ENCODE measurements around the gene LRRC37B.
"Not testable (repeated sequence)": the region's sequence is repeated elsewhere in the genome, so short reads cannot be mapped to it uniquely, and the experiment has no call there.

Gene LRRC37B

DNA sequence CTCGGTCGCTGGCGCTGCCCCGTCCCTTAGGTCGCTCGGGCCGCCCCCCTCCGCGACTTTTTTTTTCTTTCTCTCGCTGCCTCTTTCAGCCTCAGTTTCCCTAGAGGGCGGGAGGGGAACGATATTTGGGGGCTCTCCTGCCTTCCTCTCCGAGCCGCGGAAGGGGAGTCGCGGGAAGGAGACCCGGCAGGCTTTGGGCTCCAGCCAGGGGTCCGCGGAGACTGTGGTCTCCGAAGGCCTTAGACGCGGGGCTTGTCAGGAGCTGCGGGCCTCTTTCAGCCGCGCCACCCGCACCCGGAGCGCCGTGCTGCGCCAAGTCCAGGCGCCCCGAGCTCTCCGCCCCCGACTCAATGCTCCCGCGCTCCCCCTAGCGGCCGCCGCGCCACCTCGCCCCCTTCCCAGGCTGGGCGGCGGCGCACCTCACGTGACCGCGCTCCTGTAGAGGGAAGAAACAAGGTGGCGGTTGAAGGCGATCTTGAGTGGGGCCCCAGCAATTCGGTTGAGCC, at the start of gene LRRC37B:
TSS of gene LRRC37B (plus strand) at position 427 of the 506 bp plus-strand sequence. CDS start 14,010 bp downstream, outside the sequence.
- peak; percentile 64 for DNase-seq

- not testable (repeated sequence) for DNase-seq
Measured at GRCh38 chr17:31964131-31964530, 43.1 kb upstream of the LRRC37B start.

GRCh38 chr17:31967648-31968047, 39.5 kb upstream of the LRRC37B start:
- no peak for DNase-seq

- DNase-seq: not testable (repeated sequence)
Measured at GRCh38 chr17:31970416-31970815, 36.8 kb upstream of the LRRC37B start.

DNA sequence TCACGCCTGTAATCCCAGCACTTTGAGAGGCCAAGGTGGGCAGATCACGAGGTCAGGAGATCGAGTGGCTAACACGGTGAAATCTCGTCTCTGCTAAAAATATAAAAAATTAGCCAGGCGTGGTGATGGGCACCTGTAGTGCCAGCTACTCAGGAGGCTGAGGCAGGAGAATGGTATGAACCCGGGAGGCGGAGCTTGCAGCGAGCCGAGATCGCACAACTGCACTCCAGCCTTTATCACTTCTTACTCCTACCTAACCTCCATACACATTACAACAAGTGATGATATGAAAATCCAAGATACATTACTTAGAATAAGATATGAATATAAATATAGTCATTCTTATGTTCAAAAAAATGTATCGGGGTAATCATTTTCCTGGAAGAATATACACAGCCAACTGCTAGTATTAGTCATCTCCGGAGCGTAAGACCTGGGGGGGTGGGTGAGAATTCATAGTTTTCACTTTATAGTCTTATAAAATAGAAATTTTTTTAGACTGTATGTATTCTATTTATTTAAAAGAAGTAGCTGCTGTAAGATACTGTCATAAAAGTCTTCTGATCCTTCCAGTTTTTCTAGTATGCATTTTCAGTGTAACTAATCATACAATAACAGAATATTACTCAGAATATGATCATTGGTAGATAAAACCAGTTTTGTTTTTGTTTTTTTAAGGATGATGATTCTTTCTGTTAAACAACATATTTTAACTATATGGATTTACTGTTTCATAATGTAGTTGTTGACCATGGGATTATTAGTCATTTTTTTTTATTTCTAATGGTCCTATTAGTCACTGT, 32.7 kb upstream of the LRRC37B start:
- DNase-seq: not testable (repeated sequence)

- not testable (repeated sequence) for DNase-seq
Measured at GRCh38 chr17:31975391-31975790, 31.8 kb upstream of the LRRC37B start.

DNA sequence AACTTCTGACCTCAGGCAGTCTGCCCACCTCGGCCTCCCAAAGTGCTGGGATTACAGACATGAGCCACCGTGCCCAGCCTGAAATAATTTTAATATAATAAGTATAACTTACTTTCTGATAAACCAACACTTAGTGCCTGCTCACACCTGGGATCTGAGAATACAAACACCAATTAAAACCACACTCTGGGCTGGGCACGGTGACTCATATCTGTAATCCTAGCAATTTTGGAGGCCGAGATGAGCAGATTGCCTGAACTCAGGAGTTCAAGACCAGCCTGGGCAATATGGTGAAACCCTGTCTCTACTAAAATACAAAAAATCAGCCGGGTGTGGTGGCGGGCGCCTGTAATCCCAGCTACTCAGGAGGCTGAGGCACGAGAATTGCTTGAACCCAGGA, 15.4 kb upstream of the LRRC37B start:
- not testable (repeated sequence) for DNase-seq

- DNase-seq: no peak
Measured at GRCh38 chr17:31997005-31997404, 10.2 kb upstream of the LRRC37B start.

GRCh38 chr17:32007463-32008298, 498 bp downstream of the LRRC37B start:
- DNase-seq: peak; percentile 53

- DNase-seq: no peak
Measured at GRCh38 chr17:32009262-32009542, 2.0 kb downstream of the LRRC37B start.

- no peak for DNase-seq
Measured at GRCh38 chr17:32010114-32010513, 2.9 kb downstream of the LRRC37B start.

GRCh38 chr17:32015245-32016013, 8.2 kb downstream of the LRRC37B start:
- no peak for DNase-seq

DNA sequence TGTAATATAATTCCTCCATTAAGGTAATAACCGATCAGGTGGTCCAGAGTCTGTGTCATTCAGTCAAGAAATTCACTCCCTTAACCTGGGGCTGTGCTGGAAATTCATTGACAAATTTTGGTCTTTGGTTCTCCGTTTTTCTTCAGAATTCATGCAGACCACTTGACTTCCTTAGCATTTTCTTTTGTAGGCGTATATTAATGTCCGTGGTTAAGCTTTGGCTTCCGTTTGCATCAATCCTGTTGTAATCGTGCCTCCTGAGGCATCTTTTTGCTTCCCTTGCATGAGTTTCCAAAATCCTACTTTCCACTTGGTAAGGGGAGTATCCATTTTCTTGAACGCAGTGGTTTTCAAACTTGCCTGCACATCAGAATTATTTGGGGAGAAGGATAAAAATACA, 9.0 kb downstream of the LRRC37B start:
- DNase-seq: no peak

DNA sequence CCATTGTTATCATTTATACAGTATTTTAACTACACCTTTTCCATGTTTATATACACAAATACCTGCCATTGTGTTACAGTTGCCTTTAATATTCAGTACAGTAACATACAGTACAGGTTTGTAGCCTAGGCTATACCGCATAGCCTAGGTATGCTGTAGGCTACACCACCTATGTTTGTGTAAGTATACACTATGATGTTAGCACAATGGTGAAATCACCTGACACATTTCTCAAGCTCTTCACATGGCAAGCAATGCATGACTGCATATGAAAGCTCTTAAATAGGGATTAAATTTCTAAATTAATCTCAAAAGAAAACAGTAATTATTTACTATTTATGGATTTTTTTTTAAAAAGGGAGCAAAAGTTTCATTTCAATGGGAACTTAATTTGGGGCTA, 12.0 kb downstream of the LRRC37B start:
- DNase-seq: no peak

GRCh38 chr17:32020943-32021614, 13.9 kb downstream of the LRRC37B start:
- DNase-seq: no peak

DNA sequence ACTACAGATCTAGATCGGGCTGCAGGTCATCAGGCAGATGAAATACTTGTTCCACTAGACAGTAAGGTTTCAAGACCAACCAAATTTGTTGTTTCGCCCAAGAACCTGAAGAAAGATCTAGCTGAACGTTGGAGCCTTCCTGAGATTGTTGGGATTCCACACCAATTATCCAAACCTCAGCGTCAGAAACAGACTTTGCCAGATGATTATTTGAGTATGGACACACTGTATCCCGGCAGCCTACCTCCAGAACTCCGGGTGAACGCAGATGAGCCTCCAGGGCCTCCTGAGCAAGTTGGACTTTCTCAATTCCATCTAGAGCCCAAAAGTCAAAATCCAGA, 14.4 kb downstream of the LRRC37B start:
- DNase-seq: no peak

DNA sequence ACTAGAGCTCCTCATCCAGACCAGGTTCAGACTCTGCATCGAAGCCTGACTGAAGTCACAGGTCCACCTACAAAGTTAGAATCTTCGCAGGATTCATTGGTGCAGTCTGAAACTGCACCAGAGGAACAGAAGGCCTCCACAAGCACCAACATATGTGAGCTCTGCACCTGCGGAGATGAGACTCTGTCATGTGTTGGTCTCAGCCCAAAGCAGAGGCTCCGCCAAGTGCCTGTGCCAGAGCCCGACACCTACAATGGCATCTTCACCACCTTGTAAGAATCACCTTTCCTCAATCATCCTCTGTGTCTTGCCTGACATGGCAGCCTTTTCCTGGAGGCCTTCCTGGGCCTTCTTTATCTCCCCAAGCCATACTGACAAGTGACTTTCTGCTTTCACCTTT, 15.4 kb downstream of the LRRC37B start:
- DNase-seq: not testable (repeated sequence)

GRCh38 chr17:32027271-32027670, 20.1 kb downstream of the LRRC37B start:
- not testable (repeated sequence) for DNase-seq

DNA sequence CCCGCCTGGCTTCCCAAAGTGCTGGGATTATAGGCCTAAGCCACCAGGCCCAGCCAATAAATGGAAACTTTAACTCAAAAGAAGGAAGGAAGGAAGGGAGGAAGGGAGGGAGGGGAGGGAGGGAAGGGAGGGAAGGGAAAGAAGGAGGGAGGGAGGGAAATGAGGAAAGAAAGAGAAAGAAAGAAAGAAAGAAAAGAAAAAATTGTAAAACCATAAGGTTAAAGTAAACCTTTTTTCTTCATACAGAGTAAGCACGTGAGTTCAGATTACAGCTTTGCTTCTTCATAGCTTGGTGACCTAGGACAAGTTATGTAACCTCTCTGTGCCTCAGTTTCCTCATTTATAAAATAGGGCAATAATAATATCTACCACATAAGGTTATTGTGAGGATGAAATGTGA, 26.0 kb downstream of the LRRC37B start:
- no peak for DNase-seq

DNA sequence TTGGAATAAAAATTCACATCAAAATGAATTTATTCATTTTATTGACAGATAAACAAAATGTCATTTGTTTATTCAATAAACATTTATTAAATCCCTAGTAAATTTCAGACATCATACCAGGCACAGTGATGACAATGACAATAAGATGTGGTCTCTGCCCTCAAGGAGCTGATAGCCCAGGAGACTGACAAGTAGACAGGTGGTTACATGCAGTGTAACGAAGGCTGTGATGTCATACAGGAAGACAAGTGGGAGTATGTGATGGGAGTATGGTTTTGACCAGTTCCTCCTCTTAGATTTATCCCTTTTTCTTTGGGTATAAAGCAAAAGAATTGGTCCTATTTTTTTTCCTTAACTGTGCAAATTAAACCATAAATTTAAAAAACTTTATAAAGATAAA, 26.6 kb downstream of the LRRC37B start:
- DNase-seq: not testable (repeated sequence)

GRCh38 chr17:32040246-32040645, 33.1 kb downstream of the LRRC37B start:
- DNase-seq: not testable (repeated sequence)

DNA sequence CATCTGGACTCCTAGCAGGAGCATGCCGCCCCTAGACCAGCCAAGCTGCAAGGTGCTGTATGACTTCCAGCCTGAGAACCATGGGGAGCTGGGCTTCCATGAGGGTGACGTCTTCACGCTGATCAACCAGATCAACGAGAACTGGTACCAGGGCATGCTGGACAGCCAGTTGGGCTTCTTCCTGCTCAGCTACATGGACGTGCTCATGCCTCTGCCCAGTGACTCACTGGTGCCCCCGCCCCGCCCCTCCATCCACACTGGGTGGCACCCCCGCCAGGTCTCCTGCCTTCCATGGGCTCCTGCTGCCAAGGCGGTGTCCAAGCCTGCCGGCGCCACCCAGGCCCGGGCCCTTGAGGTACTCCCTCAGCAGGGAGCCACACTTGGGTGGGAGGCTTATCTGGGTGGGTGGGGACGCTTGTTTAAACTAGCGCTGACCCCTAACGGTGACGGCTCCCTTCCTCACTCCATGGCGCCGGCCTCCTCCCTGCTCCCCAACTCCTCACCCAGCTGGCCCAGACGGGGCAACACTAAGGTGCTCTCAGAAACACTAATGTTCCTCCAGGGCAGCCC, 34.2 kb downstream of the LRRC37B start:
- not testable (repeated sequence) for DNase-seq
